ENCODE results near the gene SNX19.

- TF ChIP-seq CTCF (IDR thresholded peaks at IDR 0.05; ENCODE audit: insufficient read depth, low read depth, low read length), result no peak
- TF ChIP-seq EZH2 (IDR thresholded peaks at IDR 0.05; ENCODE audit: insufficient read depth, low read length), result no peak
Observed at GRCh38 chr11:130854483-130854882, 61.8 kb downstream of the SNX19 start.

All from astrocyte (in vitro differentiated cells and primary cell).